ENCODE results near the gene BOC.

- TF ChIP-seq GATA2 (IDR thresholded peaks at IDR 0.05; ENCODE audit: low read depth, low read length), result no peak
- no peak for TF ChIP-seq GATA3 (IDR thresholded peaks at IDR 0.05; ENCODE audit: low read depth, low read length)
Measured at GRCh38 chr3:113216393-113216792, 5.0 kb downstream of the BOC start.
